Measurements from ENCODE around the gene YRDC. TPM values are rescaled to one million over a fixed set of nuclear protein-coding genes. Genes with fewer than 3 reads are reported as not detected.

YRDC gene
- total and polyA plus RNA-seq, 2 experiments from 2014 or later = 18.4 to 46.0 TPM

- TF ChIP-seq, protein P1, sequence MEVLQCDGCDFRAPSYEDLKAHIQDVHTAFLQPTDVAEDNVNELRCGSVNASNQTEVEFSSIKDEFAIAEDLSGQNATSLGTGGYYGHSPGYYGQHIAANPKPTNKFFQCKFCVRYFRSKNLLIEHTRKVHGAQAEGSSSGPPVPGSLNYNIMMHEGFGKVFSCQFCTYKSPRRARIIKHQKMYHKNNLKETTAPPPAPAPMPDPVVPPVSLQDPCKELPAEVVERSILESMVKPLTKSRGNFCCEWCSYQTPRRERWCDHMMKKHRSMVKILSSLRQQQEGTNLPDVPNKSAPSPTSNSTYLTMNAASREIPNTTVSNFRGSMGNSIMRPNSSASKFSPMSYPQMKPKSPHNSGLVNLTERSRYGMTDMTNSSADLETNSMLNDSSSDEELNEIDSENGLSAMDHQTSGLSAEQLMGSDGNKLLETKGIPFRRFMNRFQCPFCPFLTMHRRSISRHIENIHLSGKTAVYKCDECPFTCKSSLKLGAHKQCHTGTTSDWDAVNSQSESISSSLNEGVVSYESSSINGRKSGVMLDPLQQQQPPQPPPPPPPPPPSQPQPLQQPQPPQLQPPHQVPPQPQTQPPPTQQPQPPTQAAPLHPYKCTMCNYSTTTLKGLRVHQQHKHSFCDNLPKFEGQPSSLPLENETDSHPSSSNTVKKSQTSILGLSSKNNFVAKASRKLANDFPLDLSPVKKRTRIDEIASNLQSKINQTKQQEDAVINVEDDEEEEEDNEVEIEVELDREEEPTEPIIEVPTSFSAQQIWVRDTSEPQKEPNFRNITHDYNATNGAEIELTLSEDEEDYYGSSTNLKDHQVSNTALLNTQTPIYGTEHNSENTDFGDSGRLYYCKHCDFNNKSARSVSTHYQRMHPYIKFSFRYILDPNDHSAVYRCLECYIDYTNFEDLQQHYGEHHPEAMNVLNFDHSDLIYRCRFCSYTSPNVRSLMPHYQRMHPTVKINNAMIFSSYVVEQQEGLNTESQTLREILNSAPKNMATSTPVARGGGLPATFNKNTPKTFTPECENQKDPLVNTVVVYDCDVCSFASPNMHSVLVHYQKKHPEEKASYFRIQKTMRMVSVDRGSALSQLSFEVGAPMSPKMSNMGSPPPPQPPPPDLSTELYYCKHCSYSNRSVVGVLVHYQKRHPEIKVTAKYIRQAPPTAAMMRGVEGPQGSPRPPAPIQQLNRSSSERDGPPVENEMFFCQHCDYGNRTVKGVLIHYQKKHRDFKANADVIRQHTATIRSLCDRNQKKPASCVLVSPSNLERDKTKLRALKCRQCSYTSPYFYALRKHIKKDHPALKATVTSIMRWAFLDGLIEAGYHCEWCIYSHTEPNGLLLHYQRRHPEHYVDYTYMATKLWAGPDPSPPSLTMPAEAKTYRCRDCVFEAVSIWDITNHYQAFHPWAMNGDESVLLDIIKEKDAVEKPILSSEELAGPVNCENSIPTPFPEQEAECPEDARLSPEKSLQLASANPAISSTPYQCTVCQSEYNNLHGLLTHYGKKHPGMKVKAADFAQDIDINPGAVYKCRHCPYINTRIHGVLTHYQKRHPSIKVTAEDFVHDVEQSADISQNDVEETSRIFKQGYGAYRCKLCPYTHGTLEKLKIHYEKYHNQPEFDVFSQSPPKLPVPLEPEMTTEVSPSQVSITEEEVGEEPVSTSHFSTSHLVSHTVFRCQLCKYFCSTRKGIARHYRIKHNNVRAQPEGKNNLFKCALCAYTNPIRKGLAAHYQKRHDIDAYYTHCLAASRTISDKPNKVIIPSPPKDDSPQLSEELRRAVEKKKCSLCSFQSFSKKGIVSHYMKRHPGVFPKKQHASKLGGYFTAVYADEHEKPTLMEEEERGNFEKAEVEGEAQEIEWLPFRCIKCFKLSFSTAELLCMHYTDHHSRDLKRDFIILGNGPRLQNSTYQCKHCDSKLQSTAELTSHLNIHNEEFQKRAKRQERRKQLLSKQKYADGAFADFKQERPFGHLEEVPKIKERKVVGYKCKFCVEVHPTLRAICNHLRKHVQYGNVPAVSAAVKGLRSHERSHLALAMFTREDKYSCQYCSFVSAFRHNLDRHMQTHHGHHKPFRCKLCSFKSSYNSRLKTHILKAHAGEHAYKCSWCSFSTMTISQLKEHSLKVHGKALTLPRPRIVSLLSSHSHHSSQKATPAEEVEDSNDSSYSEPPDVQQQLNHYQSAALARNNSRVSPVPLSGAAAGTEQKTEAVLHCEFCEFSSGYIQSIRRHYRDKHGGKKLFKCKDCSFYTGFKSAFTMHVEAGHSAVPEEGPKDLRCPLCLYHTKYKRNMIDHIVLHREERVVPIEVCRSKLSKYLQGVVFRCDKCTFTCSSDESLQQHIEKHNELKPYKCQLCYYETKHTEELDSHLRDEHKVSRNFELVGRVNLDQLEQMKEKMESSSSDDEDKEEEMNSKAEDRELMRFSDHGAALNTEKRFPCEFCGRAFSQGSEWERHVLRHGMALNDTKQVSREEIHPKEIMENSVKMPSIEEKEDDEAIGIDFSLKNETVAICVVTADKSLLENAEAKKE (CRISPR knock-in tag; IDR thresholded peaks at IDR 0.05) = no peak
- no peak for TF ChIP-seq EZH2phosphoT487 (IDR thresholded peaks at IDR 0.05; ENCODE audit: unreplicated experiment)
- TF ChIP-seq EZH2 (IDR thresholded peaks at IDR 0.05; ENCODE audit: low read depth, unreplicated experiment) = no peak
Observed at GRCh38 chr1:37849480-37849879, 41.5 kb upstream of the YRDC start (continued).

- no peak overlapping the region for H3K27ac ChIP-seq (ENCODE audit: low read depth)
- peaks cover 38% of the 10 kb centered on the region for H4K20me1 ChIP-seq (replicated peaks; ENCODE audit: insufficient read depth)
- H3K9me2 ChIP-seq (ENCODE audit: insufficient read depth) = no peaks in the 10 kb centered on the region
- H3K4me2 ChIP-seq = no peak overlapping the region
- H3K79me2 ChIP-seq (replicated peaks; ENCODE audit: insufficient read depth) = peaks cover 59% of the 10 kb centered on the region
- Mint-ChIP-seq H3K4me1 (no peaks in the 10 kb centered on the region), H3K27ac (no peak overlapping the region), H3K4me3 (no peak overlapping the region), H3K9me3 (no peaks in the 10 kb centered on the region), H3K36me3 (ENCODE audit: low read depth) (no peaks in the 10 kb centered on the region), H3K27me3 (ENCODE audit: insufficient read depth, low read depth, poor library complexity) (no peaks in the 10 kb centered on the region)
- H3K27me3 ChIP-seq (ENCODE audit: insufficient read depth) = no peaks in the 10 kb centered on the region
- no peaks in the 10 kb centered on the region for H3K4me1 ChIP-seq (ENCODE audit: insufficient read depth)
- H3K4me3 ChIP-seq = no peak overlapping the region
- DNase-seq (ENCODE audit: low spot score) (no peak), ATAC-seq (no peak)
- no peak overlapping the region for H2AFZ ChIP-seq
- H3K36me3 ChIP-seq (ENCODE audit: insufficient read depth) = no peaks in the 10 kb centered on the region
- H3F3A ChIP-seq (replicated peaks; ENCODE audit: low read depth) = no peaks in the 10 kb centered on the region
- TF ChIP-seq STAT1 (IDR thresholded peaks at IDR 0.05; ENCODE audit: unreplicated experiment) (no peak), JUNB (IDR thresholded peaks at IDR 0.05; ENCODE audit: unreplicated experiment) (no peak), CTCF (conservative IDR thresholded peaks at IDR 0.05; ENCODE audit: low read depth in 2 of 2) (no peak), REST (IDR thresholded peaks at IDR 0.05; ENCODE audit: unreplicated experiment) (no peak), EZH2 (IDR thresholded peaks at IDR 0.05; ENCODE audit: low read depth, unreplicated experiment) (no peak)
Observed at GRCh38 chr1:37846647-37847339, 38.8 kb upstream of the YRDC start.
